ENCODE measurements around the gene CCR4.
"Not testable (repeated sequence)": the region's sequence is repeated elsewhere in the genome, so short reads cannot be mapped to it uniquely, and the experiment has no call there.

CCR4 gene

DNA sequence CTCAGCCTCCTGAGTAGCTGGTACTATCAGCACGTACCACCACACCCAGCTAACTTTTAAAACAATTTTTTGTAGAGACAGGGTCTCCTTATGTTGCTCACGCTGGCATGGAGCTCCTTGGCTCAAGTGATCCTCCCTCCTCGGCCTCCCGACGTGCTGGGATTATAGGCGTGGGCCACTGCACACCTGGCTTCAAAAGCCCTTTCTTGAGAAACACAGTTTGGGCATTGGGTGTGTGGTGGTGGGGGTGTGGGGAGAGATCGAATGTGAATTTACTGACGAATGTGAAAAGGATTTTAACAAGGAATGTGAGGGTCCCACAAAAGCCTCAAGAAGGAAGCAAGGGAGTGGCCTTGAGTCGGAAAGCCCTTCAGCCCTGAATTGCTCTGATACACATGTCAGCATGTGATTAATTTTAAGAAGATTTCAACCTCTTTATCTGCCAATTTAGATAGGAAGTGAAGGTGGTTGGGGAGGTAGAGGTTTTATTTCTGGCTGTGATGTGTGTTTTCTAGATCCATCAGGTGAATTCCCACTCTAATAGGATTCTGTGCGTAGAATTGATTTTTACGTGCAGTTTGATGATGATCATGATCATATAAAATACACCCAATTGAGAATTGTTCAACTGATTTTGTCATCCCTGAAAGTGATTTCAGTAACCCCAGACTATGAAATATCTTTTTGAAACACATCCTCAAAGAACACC is 1.1 kb downstream of the CCR4 start:
- no peak for DNase-seq (ENCODE audit: low read depth)

DNA sequence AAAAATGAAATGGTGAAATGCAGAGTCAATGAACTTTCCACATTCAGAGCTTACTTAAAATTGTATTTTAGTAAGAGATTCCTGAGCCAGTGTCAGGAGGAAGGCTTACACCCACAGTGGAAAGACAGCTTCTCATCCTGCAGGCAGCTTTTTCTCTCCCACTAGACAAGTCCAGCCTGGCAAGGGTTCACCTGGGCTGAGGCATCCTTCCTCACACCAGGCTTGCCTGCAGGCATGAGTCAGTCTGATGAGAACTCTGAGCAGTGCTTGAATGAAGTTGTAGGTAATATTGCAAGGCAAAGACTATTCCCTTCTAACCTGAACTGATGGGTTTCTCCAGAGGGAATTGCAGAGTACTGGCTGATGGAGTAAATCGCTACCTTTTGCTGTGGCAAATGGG is 3.1 kb downstream of the CCR4 start:
- no peak for DNase-seq (ENCODE audit: low read depth)

GRCh38 chr3:32956750-32957570 is 5.5 kb downstream of the CCR4 start:
- no peak for DNase-seq (ENCODE audit: low read depth)

DNA sequence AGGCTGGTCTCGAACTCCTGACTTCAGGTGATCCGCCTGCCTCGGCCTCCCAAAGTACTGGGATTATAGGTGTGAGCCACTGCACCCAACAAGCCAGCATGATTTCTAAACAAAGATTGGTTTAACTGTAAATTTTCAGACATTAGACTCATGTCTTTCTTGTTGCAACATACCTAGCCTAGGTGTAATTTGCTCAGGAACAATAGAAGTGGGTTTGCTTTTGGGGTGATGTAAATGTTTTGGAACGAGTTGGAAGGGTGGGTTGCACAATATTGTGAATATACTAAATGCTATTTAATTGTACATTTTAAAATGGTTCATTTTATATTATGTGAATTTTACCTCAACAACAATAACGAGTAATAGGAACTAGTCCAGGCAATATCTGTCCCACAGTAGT is 7.1 kb downstream of the CCR4 start:
- no peak for DNase-seq (ENCODE audit: low read depth)

DNA sequence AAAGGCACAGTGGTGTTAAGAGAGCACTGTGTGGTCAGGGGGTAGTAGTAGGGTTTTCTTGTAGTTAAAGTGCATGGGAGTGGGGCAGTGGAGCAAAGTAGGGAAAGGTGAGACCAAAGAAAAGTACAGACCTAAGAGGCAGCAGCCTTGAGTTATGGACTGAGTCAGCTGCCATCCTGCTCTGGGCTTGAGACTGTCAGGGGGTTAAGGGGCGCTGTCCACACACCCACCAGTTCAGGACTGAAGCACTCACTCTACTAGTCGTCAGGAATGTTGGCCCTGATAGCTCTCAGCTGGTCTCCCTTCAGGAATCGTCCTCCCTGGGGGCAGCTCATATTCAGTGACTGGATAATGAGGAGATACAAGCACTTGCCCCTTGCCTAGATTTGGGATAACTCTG is 7.9 kb downstream of the CCR4 start:
- no peak for DNase-seq (ENCODE audit: low read depth)

- DNase-seq (ENCODE audit: low read depth): no peak
These were observed 9.1 kb downstream of the CCR4 start for GRCh38 chr3:32960404-32961170.

GRCh38 chr3:32961189-32961715 is 9.8 kb downstream of the CCR4 start:
- DNase-seq (ENCODE audit: low read depth): no peak

GRCh38 chr3:32963871-32964270 is 12.4 kb downstream of the CCR4 start:
- DNase-seq (ENCODE audit: low read depth): no peak

GRCh38 chr3:32964781-32965180 is 13.3 kb downstream of the CCR4 start:
- DNase-seq (ENCODE audit: low read depth): not testable (repeated sequence)

DNA sequence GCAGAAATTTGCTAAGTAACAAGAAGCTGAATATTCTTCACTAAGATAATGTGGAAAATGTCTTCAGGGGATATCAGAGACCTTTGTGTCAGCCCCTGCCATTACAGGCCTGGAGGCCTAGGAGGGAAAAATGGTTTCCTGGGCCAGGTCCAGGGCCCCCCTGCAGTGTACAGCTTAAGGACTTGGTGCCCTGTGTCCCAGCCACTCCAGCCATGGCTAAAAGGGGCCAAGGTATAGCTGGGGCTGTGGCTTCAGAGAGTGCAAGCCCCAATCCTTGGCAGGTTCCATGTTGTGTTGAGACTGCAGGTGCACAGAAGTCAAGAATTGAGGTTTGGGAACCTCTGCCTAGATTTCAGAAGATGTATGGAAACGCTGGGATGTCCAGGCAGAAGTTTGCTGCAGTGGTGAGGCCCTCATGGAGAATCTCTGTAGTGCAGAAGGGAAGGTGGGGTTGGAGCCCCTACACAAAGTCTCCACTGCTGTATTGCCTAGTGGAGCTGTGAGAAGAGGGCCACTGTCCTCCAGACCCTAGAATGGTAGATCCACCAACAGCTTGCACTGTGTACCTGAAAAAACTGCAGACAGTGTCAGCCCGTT is 14.3 kb downstream of the CCR4 start:
- not testable (repeated sequence) for DNase-seq (ENCODE audit: low read depth)

- DNase-seq (ENCODE audit: low read depth): not testable (repeated sequence)
These were observed 15.2 kb downstream of the CCR4 start for GRCh38 chr3:32966627-32967026.

DNA sequence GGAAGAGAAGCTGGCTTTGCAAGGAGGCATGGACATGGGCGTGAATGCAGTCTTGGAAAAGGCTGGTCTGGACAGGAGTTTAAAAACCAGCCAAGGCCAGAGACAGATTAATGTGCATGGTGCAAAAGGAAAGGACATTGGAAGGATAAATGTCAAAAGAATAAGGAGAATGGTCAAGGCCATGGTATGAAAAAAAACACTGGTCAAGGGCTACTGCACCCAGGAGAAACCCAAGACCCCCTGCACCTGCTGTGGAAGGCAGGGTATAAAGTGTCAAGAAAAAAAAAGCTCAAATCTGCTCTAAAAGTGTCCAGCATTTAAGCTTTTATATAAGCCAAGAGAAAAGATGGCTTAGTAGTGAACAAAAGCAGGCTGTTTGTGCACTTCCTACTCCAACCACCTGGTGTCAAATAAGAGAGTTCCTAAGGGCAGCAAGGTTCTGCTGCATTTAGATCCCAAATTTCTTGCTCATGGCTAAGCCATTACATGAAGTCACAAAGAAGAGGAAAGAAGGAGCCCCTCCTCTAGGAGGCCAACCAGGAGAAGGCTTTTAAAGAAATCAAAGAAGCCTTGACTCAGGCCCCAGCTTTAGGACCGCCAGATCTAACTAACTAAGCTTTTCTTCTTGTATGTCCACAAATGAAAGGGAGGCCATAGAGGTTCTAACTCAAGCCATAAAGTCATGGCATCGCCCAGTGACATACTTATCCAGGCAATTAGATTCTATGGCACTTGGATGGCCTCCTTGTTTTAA is 16.9 kb downstream of the CCR4 start:
- DNase-seq (ENCODE audit: low read depth): no peak

GRCh38 chr3:32968920-32969389 is 17.5 kb downstream of the CCR4 start:
- no peak for DNase-seq (ENCODE audit: low read depth)

DNA sequence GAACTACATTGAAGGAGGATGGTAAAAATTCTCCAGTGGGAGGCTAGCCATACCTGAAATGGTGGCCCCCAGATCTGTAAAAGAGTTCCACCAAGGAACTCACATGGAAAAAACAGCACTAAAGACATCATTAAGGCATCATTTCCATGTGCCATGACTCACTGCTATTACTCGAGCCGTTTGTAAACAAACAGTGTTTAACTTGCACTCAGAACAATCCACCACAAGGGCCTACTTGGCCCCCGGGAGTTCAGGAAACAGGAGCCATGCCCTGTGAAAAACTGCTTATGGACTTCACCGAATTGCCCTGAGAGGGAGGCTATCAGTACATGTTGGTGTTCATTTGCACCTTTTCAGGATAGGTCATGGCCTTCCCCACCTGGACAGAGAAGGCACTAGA is 18.2 kb downstream of the CCR4 start:
- DNase-seq (ENCODE audit: low read depth): no peak

GRCh38 chr3:32971291-32971690 is 19.8 kb downstream of the CCR4 start:
- not testable (repeated sequence) for DNase-seq (ENCODE audit: low read depth)

DNA sequence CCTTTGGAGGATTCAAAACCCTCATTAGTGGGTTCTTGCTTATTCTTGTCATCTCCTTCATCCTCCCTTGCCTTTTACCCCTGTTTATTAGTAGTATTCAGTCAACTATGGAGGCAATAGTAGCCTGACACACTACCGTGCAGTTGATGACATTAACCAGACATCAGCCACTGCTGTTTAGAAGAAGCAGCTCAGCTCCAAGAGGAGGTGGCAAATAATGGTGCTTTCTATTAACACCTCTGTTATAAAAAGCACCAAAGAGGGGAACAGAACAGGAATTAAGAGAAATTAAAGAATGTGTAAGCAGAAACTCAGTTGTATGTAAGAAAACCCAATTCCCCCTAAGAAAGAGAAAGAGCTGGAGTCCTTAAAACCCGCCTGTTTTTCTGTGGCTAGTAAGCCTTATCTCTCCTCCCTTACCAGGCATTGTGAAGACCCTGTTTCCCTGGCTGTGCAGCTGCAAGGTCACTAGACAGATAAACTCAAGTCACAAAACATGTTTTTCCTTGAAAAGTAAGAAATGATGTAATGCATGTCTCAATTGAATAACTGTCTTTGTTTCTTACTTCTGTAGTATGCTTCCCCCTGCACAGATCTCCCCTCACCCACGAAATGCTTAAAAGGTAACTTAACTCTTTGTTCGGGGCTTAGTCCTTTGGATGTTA is 21.2 kb downstream of the CCR4 start:
- no peak for DNase-seq (ENCODE audit: low read depth)

- DNase-seq (ENCODE audit: low read depth): no peak
These were observed 22.5 kb downstream of the CCR4 start for GRCh38 chr3:32973982-32974381.

DNA sequence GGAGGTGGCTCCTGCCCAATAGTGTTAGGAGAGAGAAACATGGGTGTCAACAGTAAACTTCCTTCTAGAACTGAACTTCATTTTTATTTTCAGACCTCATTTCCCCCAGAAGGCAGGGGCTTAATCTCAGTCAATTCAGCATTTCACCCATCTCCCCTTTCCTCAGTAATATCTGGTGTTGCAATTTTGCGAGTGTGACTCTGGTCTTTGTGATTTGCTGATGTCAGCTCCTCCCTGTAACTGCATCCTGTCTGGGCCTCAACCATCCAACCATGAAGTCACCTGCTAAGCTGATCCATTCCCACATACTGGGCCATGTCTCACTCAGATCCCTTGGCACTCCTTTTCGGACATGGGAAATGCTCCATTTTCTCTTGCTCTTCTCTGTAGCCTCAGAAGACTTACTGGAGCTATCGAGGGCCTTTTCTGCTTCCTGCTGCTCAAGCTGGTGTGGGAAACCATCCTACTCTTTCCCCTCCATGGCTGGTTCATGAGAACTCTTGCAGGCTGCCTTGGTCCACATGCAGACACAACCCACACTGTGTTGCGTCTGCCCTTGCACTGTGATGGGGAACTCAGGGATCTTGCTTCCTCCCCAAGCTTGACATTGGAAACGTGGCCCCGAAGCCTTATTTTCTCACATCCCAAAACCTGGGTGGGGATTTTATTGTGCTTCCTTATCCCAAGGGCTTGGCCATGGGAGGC is 24.6 kb downstream of the CCR4 start:
- no peak for DNase-seq (ENCODE audit: low read depth)

DNA sequence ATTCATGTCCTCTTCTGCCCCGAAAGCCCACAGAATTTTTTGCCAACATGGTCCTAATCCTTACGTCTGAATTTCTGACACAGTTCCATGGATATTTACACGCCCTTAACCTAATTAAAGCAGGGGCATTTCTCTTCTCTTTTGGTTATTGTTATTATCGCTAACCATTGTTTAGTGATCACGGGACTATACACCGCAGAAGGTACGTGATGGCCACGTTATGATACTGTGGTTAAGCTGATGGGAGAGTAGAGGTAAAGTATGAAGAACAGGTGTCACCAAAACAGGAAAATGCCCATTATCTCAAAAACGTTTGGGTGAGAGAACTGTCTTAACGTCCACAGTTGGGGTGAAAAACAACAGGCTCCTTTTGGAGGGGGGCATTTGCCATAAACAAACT is 26.4 kb downstream of the CCR4 start:
- no peak for DNase-seq (ENCODE audit: low read depth)

DNA sequence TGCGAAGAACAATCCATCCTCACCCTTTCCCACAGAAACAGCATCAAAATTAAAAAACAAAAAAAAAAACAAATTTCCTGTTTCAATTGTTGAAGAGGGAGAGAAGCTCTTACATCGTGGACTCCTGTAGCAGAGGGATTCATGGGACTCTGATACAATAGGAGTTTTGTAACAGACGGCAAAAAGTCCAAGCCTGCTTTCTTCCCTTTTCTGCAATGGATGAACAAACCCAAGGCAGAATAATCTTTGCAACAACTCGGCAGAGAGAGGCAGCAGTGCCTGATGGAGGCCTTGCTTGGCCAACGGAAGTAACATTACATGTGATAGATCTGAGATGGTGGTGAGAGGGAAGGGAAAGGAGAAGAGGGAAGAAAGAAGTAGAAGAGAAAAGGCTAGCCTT is 26.9 kb downstream of the CCR4 start:
- DNase-seq (ENCODE audit: low read depth): no peak

Measured in GM04503 (cell line).